Fibroblast of the conjunctiva (primary cell): ENCODE results near the gene BMP8B.

Experiments used
- DNase-seq: peaks from one replicate; pipeline ENCODE4 v3.0.0-alpha.2; 2010; ENCODE audit warnings: low read depth

Gene BMP8B

DNA sequence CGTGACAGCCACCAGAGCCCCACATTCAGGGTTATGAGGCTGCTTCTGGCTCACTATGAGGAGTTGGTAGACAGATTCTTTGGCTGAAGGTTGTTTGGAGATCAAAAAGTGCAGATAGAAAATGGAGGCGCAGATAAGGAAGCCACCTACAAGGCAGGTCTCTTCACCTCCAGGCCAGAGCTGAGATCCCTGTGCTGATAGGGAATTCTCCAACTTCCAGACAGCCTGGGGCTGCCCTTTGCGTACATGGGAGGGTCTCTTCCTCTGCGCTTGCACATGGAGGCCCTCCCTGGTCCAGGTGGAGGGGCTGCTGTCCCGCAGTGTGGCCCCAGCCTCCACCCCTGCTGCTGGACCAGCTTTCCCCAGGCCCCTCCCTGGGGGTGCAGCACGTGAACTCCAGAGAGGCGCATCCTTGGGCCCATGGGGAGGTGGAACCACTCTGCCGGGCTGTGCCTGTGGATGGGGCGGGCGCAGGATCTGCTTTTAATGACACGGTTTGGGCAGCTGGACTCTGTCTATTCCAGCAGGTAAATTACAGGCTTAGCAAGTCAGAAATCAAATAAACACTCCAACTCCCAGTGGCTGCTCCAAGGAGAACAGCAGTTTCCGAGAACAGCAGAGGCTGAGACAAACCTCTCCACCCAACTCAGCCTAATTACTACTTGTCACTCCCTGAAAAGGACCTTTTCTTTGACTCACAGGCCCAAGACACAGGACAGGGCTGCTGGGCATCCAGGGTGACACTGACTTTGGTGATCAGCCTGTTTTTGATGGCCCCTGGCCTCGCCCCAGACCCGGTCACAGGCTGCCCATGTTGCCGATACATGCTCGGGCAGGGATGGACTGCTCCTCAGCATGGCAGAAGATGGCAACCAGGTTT, 29.9 kb downstream of the BMP8B start:
- no peak for DNase-seq

DNA sequence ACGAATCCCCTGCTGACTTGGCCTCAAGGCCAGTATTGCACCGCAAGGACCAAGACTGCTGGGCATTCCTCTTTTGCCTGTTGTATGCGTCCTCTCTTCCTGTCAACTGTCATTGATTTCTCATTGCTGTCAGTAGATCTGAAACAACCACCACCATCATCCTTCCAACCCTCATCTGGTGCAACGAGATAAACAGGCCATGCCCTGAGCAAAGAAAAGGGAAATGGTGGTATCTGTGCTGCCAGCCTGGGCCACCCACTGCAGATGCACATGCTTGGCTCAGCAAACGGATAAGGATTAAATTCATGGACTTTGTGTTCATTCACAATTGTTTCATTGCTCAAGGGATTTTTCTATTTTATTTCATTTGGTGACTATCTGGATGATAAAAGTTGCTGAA, 31.2 kb downstream of the BMP8B start:
- DNase-seq = no peak

GRCh38 chr1:39755965-39756659, 32.6 kb downstream of the BMP8B start:
- no peak for DNase-seq

DNA sequence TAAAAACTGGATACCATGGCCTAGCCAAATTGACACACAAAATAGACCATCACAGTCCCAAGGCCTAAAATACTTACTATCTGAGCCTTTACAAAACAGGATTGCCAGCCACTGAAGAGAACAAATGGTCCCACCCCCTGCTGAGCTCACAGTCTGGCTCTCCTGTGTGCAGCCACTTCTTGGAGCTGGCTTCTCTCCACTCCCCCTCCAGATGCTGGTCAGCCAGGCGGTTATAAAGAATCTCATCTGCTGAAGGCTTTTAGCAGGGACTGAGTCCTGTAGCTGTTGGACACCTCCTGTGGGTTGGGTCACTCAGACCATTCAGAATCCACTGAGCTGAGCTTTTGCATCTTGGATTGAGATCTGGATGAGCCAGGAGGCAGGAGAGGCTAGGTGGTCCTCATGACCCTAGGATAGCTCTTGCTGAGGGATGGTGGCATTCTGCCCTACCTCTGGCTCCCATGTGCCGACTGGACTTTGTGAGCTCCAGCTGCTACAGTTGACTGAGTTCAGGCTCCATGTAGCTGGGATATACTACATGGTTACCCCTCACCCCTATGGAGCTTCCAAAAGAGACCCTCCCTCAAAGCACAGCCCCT, 33.7 kb downstream of the BMP8B start:
- DNase-seq = no peak

DNA sequence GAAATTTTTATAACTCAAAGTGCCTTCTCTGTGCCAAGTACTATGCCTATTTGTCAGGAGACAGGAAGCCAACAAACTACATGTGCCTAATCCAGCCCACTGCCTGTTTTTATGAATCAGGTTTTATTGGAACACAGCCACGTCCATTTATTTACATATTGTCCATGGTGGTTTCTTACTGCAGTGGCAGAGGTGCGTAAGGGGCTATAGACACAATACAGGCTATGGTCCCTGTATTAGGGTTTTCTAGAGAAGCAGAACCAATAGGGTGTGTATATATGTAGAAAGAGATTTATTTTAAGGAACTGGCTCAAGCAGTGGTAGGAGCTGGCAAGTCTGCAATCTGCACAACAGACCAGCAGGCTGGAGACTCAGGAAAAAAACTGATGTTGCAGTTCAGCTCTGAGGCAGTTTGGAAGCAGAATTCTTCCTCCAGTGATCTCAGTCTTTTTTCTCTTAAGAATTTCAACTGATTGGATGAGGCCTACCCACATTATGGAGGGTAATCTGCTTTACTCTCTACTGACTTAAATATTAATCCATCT, 34.6 kb downstream of the BMP8B start:
- no peak for DNase-seq

GRCh38 chr1:39753132-39754025, 35.3 kb downstream of the BMP8B start:
- no peak for DNase-seq

DNA sequence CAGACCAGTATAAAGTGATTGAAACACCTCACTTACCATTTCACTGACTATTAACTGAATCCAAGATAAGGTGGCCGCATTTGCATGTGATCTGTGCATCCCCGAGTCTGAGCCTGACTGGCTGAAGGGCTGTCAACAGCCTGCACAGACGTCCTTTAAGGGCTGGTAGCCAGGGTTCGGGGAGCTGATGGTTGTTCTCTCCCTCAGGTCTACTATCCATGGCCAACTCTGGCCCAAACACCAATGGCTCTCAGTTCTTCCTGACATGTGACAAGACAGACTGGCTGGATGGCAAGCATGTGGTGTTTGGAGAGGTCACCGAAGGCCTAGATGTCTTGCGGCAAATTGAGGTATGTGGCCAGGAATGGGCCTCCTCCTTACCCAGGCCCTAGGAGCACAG, 36.0 kb downstream of the BMP8B start:
- no peak for DNase-seq

DNA sequence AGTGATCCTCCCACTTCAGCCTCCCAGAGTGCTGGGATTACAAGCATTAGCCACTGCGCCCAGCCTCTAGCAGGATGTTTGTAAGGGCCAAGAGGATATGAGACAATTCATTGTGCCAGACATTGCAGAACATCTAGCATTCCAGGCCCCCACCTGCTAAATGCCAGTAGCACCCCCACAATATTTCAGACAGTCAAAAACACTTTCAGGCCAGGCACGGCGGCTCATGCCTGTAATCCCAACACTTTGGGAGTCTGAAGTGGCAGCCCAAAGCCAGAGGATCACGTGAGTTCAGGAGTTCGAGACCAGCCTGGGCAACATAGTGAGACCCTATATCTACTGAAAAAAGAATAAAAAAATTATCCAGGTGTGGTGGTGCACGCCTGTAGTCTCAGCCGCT, 37.1 kb downstream of the BMP8B start:
- no peak for DNase-seq

GRCh38 chr1:39745016-39745670, 43.5 kb downstream of the BMP8B start:
- DNase-seq = no peak

DNA sequence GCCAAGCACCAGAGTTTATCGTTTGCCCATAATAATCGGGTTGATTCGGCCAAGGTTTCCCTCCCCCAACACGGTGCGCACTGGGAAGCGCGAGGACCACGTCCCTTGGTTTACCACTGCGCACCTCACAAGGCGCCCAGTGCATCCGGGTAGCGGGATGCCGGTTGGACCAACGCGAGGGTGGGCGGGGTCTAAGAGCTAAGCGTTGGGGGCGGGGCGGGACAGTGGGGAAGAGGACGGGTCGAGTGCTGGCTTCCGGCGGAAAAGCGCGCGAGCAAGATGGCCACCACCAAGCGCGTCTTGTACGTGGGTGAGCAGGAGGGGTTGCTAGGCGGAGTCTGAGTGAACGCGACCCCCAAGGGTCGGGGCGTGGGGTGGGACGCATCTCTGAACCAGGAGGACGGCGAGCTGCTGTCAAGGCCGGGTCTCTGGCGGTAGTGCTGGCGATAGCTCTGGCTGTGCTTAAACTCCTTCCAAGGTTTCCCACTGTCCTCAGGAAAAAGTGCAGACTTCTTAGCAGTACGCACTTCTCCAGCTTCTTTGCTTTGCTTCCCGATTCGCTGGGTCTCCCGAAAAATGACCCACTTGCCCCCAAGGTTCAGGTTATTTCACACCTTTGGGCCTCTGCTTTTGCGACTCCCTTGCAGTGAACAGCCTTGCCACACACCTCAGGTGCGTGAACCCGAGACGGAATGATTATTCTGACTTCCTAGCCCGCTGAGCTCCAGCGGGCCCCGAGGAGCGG, 49.9 kb downstream of the BMP8B start, which contains the start of gene PPIE:
PPIE (plus strand) TSS at position 261 of the 745 bp plus-strand sequence; CDS start at position 280, 19 bp downstream.
- DNase-seq = peak; percentile 84

DNA sequence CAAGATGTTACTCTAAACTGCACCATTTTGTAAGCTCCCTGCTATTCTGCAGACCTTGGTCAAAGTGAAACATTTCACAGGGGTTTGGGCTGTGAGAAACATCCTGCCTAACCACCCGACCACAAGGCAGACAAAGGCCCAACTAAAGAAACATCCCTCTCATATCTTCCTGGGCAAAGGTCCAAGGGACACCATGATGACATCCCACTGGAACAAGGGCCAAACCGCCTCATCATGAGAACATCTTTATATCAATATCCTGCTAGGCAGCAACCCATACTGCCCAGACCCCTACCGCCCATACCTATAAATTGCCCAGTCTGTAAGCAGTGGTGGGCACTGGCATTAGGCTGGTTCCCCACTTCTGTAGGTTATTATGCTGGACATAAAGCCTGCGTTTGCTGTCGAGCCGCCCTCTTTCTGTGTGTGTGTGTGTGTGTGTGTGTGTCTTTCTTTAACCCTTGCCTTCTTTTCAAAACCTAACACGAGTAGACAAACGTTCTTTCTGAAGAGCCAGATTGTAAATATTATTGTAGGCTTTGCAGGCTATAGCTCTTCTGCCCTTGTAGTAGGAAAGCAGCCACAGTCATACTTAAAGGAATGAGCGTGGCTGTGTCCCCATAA, 51.0 kb downstream of the BMP8B start:
- no peak for DNase-seq

GRCh38 chr1:39735731-39736130, 52.9 kb downstream of the BMP8B start:
- DNase-seq = no peak

DNA sequence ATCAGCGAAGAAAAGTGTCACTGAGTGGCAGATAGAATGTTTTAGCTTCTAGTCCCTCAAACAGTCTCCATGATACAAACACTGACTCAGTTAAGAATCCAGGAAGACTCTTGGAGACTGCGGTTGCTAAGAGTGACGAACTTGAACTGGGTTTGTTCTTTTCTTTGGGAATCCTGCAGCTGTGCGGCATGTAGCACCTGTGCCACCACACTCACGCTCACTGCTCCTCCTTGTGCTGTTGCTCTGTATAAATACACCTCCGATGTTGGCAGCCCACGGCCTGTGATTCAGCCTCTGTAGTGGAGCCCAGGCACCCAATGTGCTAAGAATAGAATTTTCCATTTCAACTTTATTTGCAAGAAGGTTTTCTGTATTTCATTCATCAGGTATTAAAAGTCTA, 55.5 kb downstream of the BMP8B start:
- DNase-seq = no peak

GRCh38 chr1:39732730-39733129, 55.9 kb downstream of the BMP8B start:
- no peak for DNase-seq

DNA sequence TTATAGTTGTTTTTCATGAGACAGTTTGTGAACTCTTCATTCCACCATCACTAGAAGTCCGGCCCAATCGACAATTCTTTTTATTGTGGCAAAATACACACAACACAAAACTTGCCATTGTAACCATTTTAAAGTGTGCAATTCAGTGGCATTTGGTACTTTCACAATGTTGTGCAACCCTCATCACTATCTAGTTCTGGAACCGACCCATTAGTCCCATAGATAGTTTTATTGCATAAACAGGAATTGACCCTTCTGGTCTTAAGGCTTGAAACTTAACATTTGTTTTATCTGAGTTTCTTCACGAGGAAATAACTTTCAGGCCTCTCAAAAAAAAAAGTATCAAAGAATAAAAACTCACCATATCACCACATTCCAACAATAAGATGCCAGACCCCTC, 58.8 kb downstream of the BMP8B start:
- no peak for DNase-seq

DNA sequence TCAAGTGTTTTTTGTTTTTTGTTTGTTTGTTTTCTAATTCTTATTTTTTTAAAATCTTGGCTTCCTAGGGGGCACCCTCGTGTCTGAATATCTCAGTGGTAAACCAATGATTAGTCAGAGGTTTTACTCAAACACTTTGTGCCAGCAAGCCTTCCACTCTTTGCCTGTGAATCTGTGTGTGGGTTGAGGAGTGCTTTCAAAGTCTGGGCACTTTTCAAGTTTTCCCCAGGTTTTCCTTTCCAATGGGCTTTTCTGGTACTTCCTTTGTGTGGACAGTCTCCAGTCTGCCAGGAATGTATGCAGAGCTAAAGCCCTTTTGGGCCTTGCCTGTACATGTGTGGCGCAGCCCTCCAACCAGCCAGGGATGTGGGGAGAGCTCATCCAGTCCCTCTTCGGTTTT, 59.6 kb downstream of the BMP8B start:
- no peak for DNase-seq

- no peak for DNase-seq
Measured at GRCh38 chr1:39727932-39728317, 60.7 kb downstream of the BMP8B start.

DNA sequence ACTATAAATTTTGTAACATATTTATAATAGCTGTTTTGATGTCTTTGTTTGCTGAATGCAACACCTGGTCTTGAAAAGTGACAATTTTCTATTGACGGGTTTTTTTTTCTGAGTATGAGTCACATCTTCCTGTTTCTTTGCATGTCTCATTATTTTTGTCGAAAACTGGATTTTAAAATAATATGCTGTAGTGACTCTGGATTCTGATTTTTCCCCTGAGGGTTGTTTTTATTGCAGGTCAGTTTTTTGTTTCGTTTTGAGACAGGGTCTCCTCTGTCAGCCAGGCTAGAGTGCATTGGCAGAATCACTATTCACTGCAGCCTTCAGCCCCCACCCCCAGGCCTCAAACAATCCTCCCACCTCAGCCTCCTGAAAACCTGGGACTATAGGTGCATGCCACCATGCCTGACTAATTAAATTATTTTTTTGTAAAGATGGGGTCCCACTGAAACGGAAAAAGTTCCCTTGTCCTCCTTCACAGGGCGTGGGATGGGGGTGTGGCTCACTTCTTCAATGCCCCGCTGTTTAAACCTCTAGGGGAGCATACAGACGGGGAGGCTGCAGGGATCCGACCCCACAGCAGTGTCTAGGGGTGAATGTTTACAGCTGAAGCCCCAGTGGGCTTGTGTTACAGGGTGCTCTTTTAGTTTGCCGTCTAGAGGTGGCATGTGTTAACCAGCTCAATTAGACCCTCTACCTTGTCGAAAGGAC, 61.3 kb downstream of the BMP8B start:
- DNase-seq = no peak

GRCh38 chr1:39726600-39726999, 62.1 kb downstream of the BMP8B start:
- DNase-seq = no peak
